ENCODE measurements around the gene UNC5A.

DNA sequence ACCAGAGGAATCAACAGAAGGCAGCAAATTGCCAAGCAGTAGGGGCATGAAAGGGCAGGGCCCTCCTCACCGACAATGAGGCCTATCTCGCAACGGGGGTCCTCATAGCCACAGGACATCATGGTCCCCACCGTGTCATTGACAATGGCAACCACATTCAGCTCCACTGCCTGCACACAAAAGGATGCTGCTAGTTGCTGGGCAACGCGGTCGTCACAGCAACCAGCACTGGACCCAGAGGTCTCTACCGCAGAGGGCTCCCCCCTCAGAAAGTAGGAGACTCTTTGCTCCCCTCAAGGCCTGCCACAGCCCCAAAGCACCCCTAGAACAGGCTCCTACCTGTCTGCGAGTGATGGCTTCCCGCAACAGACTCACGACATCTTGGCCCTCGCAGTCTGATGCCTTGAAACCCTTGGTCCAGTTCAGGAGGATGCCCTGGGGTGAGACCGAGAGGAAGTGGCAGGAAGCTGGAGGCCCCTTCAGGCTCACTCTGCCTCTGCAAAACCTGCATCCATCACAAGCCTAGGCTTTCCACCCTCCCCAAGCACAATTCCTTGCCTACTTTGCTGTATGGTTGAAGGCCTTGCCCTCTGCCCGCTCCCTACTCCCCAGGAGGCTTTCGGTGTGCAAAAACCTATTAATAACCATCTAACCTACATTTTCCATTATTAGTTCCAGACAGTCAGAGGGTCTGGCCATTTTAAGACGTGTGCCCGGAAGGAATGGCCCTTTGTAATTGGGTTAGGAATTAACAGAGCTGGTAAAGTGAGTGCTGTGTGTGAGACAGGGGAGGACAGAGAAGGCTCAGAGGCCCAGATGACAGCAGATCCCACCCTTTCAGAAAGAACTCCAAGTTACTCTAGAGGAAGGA, 73.6 kb downstream of the UNC5A start:
- TF ChIP-seq BCL11A (IDR thresholded peaks at IDR 0.05; ENCODE audit: low read depth in 2 of 2, low read length in 2 of 2) = no peak
- TF ChIP-seq, protein P1, sequence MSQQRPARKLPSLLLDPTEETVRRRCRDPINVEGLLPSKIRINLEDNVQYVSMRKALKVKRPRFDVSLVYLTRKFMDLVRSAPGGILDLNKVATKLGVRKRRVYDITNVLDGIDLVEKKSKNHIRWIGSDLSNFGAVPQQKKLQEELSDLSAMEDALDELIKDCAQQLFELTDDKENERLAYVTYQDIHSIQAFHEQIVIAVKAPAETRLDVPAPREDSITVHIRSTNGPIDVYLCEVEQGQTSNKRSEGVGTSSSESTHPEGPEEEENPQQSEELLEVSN (IDR thresholded peaks at IDR 0.05) = no peak
- TF ChIP-seq JUND (IDR thresholded peaks at IDR 0.05; ENCODE audit: low read length) = no peak
- no peak for TF ChIP-seq RAD21 (IDR thresholded peaks at IDR 0.05 in 1 of 2, conservative IDR thresholded peaks at IDR 0.05 in 1 of 2; ENCODE audit: low read depth in 2 of 2, low read length in 2 of 2)
- no peak for TF ChIP-seq ASH2L (IDR thresholded peaks at IDR 0.05; ENCODE audit: low read length)
- no peak for TF ChIP-seq CTCF (IDR thresholded peaks at IDR 0.05; ENCODE audit: control extremely low read depth in 1 of 3, insufficient read depth in 1 of 3, low read depth in 1 of 3, low read length in 3 of 3)
- TF ChIP-seq SP1 (IDR thresholded peaks at IDR 0.05; ENCODE audit: low read depth, low read length) = no peak
- TF ChIP-seq TAF1 (IDR thresholded peaks at IDR 0.05; ENCODE audit: low read depth, low read length) = no peak
- no peak for TF ChIP-seq RXRA (IDR thresholded peaks at IDR 0.05; ENCODE audit: insufficient read depth, low read depth, low read length)
- TF ChIP-seq RFX5 (IDR thresholded peaks at IDR 0.05; ENCODE audit: borderline replicate concordance, low read depth, low read length) = no peak
- TF ChIP-seq POLR2A (IDR thresholded peaks at IDR 0.05; ENCODE audit: control extremely low read depth in 1 of 2, low read depth in 2 of 2, low read length in 2 of 2) = no peak
- no peak for TF ChIP-seq POLR2AphosphoS5 (IDR thresholded peaks at IDR 0.05; ENCODE audit: low read depth, low read length)
- TF ChIP-seq, protein P2, sequence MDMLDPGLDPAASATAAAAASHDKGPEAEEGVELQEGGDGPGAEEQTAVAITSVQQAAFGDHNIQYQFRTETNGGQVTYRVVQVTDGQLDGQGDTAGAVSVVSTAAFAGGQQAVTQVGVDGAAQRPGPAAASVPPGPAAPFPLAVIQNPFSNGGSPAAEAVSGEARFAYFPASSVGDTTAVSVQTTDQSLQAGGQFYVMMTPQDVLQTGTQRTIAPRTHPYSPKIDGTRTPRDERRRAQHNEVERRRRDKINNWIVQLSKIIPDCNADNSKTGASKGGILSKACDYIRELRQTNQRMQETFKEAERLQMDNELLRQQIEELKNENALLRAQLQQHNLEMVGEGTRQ (IDR thresholded peaks at IDR 0.05; ENCODE audit: low read length) = no peak
- no peak for TF ChIP-seq ZNF274 (IDR thresholded peaks at IDR 0.05; ENCODE audit: borderline replicate concordance, extremely low read depth, low read length)

All from H1 (cell line).